Activated T-helper 1 cell treated with anti-CD3 and anti-CD28 coated beads, Interleukin-12 subunit alpha, Interleukin-12 subunit beta, Interleukin-2, Interleukin-4 antibody, amounts not matched to agents 30 ng/mL and 10 ng/mL and 1 ng/mL, durations not matched to agents 14 hours and 24 hours and 36 hours (primary cell): ENCODE data around the gene PRPS1L1. TPM values are rescaled to one million over a fixed set of nuclear protein-coding genes. Genes with fewer than 3 reads are reported as not detected.

Experiments used
- DNase-seq: peaks from one replicate; pipeline ENCODE4 v3.0.0; 2021; ENCODE audit warnings: low spot score
- H3K27ac Mint-ChIP-seq: one replicate; pipeline ENCODE4 v1.8.0; 2021; ENCODE audit warnings: mild to moderate bottlenecking, mixed read lengths
- H3K27me3 Mint-ChIP-seq: one replicate; pipeline ENCODE4 v1.8.0; 2022; ENCODE audit warnings: mild to moderate bottlenecking, moderate library complexity, mixed read lengths; ENCODE audit not compliant: insufficient read depth
- H3K36me3 Mint-ChIP-seq: one replicate; pipeline ENCODE4 v1.8.0; 2021; ENCODE audit warnings: low read depth, mixed read lengths
- H3K4me1 Mint-ChIP-seq: one replicate; pipeline ENCODE4 v1.8.0; 2021; ENCODE audit warnings: low read depth, mixed read lengths
- H3K4me3 Mint-ChIP-seq: one replicate; pipeline ENCODE4 v1.8.0; 2021; ENCODE audit warnings: mild to moderate bottlenecking, moderate library complexity, mixed read lengths
- H3K9me3 Mint-ChIP-seq: one replicate; pipeline ENCODE4 v1.8.0; 2021; ENCODE audit warnings: mixed read lengths
- intact Hi-C: fragments of 100-400 bp; cut with micrococcal nuclease; formaldehyde crosslinking; loops from one replicate; pipeline ENCODE4 v1.15.1; 2024
- total RNA-seq: library from RNA; stranded (reverse); gene quantifications from 2 replicates; pipeline ENCODE4 v1.2.3, GENCODE V29; 2022

Gene PRPS1L1
- total RNA-seq, 1 donor from 2014 or later, result not detected

DNA sequence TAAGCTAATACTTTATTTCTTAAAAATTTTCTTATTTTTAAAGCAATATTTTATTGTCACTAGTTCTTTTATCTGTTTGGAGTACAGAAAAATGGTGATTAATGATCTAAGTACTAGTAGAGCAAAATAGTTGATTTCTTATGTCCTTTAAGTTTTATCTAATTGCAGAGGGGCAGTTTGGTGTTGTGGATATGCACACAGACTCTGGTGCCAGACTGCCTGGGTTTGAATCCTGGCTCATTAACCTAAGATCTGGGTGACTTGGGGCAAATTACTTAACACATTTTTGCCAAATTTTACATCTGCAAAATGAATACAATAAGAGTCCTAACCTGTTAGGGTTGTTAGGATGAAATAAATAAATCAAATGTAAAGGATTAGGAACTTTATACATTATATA is 10.7 kb upstream of the PRPS1L1 start:
- Mint-ChIP-seq H3K36me3 (no peaks in the 10 kb centered on the region), H3K27ac (no peak overlapping the region), H3K4me1 (no peaks in the 10 kb centered on the region), H3K4me3 (no peak overlapping the region), H3K27me3 (no peaks in the 10 kb centered on the region), H3K9me3 (no peaks in the 10 kb centered on the region)
- intact Hi-C loops, result no loop called here
- no peak for DNase-seq

- no peaks in the 10 kb centered on the region for H3K36me3 Mint-ChIP-seq
- no peaks in the 10 kb centered on the region for H3K9me3 Mint-ChIP-seq
- no peak for DNase-seq
- H3K27me3 Mint-ChIP-seq, result no peaks in the 10 kb centered on the region
- no peak overlapping the region for H3K4me3 Mint-ChIP-seq
- intact Hi-C loops, result no loop called here
- no peaks in the 10 kb centered on the region for H3K4me1 Mint-ChIP-seq
- no peak overlapping the region for H3K27ac Mint-ChIP-seq
Measured at GRCh38 chr7:18037609-18038008, 10.0 kb upstream of the PRPS1L1 start.

GRCh38 chr7:18036783-18037182 is 9.1 kb upstream of the PRPS1L1 start:
- H3K4me3 Mint-ChIP-seq, result no peak overlapping the region

DNA sequence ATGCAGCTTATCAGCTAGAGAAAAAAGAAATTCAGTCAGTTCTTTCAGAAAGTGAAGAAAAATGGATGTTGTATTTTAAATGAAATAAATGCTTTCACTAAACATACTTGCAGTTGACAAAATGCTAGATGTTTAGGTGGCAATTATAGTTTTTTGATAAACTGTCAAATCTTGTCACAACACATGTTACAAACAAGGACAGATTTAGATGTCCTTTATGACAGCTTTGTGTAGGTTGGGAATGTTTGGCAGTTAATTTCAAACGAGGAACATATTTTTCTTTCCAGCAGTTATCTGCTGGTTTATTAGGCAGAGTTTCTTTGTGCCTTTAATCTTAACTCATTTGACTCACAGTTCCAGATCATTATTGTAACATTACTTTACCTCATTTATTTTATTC is 3.1 kb upstream of the PRPS1L1 start:
- Mint-ChIP-seq H3K4me3 (no peak overlapping the region), H3K27ac (no peak overlapping the region), H3K9me3 (no peaks in the 10 kb centered on the region), H3K36me3 (no peaks in the 10 kb centered on the region), H3K27me3 (no peaks in the 10 kb centered on the region), H3K4me1 (no peaks in the 10 kb centered on the region)
- intact Hi-C loops, result no loop called here
- DNase-seq, result no peak

More at GRCh38 chr7:18036783-18037182, 9.1 kb upstream of the PRPS1L1 start:
- no peak for DNase-seq
- no peaks in the 10 kb centered on the region for H3K36me3 Mint-ChIP-seq
- H3K9me3 Mint-ChIP-seq, result no peaks in the 10 kb centered on the region
- H3K27me3 Mint-ChIP-seq, result no peaks in the 10 kb centered on the region
- no peaks in the 10 kb centered on the region for H3K4me1 Mint-ChIP-seq
- intact Hi-C loops, result no loop called here
- no peak overlapping the region for H3K27ac Mint-ChIP-seq

- H3K4me1 Mint-ChIP-seq, result no peaks in the 10 kb centered on the region
- no peak for DNase-seq
- no peaks in the 10 kb centered on the region for H3K36me3 Mint-ChIP-seq
- H3K27me3 Mint-ChIP-seq, result peaks cover 2% of the 10 kb centered on the region
- intact Hi-C loops, result no loop called here
- H3K4me3 Mint-ChIP-seq, result no peak overlapping the region
- no peak overlapping the region for H3K27ac Mint-ChIP-seq
- H3K9me3 Mint-ChIP-seq, result no peaks in the 10 kb centered on the region
Measured at GRCh38 chr7:18020138-18020715, 7.4 kb downstream of the PRPS1L1 start.

- H3K36me3 Mint-ChIP-seq, result no peaks in the 10 kb centered on the region
- H3K27ac Mint-ChIP-seq, result no peak overlapping the region
- no peak for DNase-seq
- no peak overlapping the region for H3K4me3 Mint-ChIP-seq
- H3K9me3 Mint-ChIP-seq, result no peaks in the 10 kb centered on the region
- H3K27me3 Mint-ChIP-seq, result peaks cover 2% of the 10 kb centered on the region
- intact Hi-C loops, result no loop called here
- no peaks in the 10 kb centered on the region for H3K4me1 Mint-ChIP-seq
Measured at GRCh38 chr7:18019555-18019954, 8.1 kb downstream of the PRPS1L1 start.

DNA sequence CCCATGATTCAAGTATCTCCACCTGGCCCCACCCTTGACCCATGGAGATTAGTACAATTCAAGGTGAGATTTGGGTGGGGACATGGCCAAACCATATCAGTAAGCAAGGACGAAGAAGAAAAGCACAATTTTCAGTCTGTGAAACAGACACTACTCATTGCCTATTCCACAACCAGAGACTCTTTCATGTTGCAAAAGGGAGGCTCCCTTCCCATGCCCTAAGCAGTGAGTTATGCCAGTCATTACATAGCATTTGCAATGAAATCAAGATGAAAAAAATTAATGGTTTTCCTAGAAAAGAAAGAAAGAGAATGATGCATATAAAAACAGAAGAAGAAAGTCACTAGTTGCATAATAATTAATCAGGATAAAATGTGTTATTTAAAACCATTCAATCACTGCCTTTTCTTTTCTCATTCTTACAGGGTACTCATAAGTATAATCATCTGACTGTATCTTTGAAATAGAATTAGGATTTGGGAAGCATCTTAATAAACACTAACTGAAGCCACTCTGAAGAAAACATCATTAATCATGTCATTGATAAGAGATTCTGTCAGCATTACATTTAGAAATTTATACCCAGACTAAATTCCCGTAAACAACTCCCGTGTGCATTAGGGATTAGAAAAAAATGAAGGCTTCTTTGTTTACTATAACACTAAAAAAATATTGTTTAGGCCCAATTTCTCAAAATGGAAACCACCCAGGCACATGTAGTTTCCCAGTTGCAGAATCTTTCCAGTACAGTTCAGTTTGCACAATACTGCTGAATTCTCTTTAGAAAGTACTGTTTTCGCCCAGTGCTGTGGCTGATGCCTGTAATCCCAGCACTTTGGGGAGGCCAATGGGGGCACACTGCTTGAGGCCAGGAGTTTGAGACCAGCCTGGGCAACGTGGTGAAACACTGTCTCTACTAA is 9.1 kb downstream of the PRPS1L1 start:
- H3K4me1 Mint-ChIP-seq, result no peaks in the 10 kb centered on the region

DNA sequence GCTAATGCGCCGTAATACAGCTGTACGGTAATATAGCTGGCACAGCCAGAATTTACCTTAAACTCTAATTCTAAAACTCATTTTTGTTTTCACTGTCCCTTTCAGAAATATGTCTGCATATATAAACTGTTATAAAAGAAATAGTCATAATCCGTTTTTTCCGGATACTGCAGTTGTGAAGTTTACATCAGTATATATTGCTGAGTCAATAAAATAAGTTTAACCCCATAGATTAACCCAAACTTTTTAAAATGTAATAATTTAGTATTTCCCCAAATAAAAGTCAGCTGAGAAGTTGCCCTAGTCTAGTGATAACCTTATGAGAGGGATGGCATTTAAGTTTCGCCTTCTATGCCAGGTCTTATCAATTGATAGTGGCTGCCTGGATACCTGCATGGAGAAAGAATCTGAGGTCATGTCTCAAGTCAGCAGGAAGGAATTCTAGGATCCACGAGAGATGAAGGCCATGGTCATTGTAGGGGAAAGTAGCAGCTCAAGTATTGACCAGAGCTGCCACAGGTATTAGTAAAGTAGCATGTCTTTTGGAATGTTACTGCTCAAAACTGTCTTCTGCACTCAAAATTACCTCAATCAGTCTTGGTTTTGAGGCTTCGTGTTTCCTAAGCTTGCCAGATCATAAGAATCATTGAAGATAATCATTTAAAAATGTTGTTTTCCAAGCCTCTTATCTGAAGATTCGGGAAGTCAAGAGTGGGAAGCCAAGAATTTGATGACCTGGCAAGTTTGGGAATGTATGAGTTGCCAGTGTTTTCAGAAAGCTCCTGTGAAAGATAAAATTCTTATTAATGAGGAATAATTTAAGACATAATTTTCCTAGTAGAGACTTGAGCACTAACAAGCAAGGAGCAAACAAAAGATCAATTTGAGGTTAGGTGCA is 10.8 kb downstream of the PRPS1L1 start:
- no peak overlapping the region for H3K27ac Mint-ChIP-seq
- H3K27me3 Mint-ChIP-seq, result no peaks in the 10 kb centered on the region
- H3K4me1 Mint-ChIP-seq, result no peaks in the 10 kb centered on the region
- DNase-seq, result no peak
- H3K36me3 Mint-ChIP-seq, result no peaks in the 10 kb centered on the region
- intact Hi-C loops, result no loop called here
- no peaks in the 10 kb centered on the region for H3K9me3 Mint-ChIP-seq
- H3K4me3 Mint-ChIP-seq, result no peak overlapping the region

More for the DNA sequence above, 9.1 kb downstream of the PRPS1L1 start:
- H3K36me3 Mint-ChIP-seq, result no peaks in the 10 kb centered on the region
- DNase-seq, result no peak
- no peak overlapping the region for H3K27ac Mint-ChIP-seq
- no peak overlapping the region for H3K4me3 Mint-ChIP-seq
- H3K9me3 Mint-ChIP-seq, result no peaks in the 10 kb centered on the region
- H3K27me3 Mint-ChIP-seq, result no peaks in the 10 kb centered on the region
- intact Hi-C loops, result no loop called here

- no peaks in the 10 kb centered on the region for H3K36me3 Mint-ChIP-seq
Measured at GRCh38 chr7:18013936-18014335, 13.7 kb downstream of the PRPS1L1 start.

GRCh38 chr7:18004372-18004771 is 23.3 kb downstream of the PRPS1L1 start:
- no peaks in the 10 kb centered on the region for H3K9me3 Mint-ChIP-seq
- H3K4me3 Mint-ChIP-seq, result no peak overlapping the region
- no peak for DNase-seq
- H3K4me1 Mint-ChIP-seq, result no peaks in the 10 kb centered on the region
- no peaks in the 10 kb centered on the region for H3K36me3 Mint-ChIP-seq
- intact Hi-C loops, result no loop called here
- no peaks in the 10 kb centered on the region for H3K27me3 Mint-ChIP-seq
- no peak overlapping the region for H3K27ac Mint-ChIP-seq

More at GRCh38 chr7:18013936-18014335, 13.7 kb downstream of the PRPS1L1 start:
- Mint-ChIP-seq H3K27me3 (no peaks in the 10 kb centered on the region), H3K4me3 (no peak overlapping the region), H3K9me3 (no peaks in the 10 kb centered on the region), H3K27ac (no peak overlapping the region), H3K4me1 (no peaks in the 10 kb centered on the region)
- DNase-seq, result no peak
- intact Hi-C loops, result no loop called here

GRCh38 chr7:18003286-18003994 is 24.2 kb downstream of the PRPS1L1 start:
- Mint-ChIP-seq H3K36me3 (no peaks in the 10 kb centered on the region), H3K27me3 (no peaks in the 10 kb centered on the region), H3K4me3 (no peak overlapping the region), H3K27ac (no peak overlapping the region), H3K4me1 (no peaks in the 10 kb centered on the region), H3K9me3 (no peaks in the 10 kb centered on the region)
- no peak for DNase-seq
- intact Hi-C loops, result no loop called here

DNA sequence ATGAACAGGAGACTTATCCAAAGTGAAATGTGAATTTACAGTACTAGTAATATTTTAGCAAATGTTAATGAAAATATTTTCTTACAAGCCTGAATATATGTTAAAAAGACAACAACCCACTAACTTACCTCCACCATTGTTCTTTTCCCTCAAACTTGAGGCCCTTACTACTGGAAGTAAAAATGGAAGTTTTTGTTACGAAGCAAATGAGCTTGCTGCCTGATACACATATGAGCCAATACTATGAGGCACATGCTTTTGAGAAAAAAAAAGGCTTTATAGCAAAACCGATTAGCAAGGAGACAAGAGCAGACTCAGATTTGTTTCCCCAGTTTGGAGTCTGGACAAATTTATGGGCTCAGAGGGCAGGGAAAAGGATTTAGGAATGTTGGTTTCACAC is 29.0 kb downstream of the PRPS1L1 start:
- H3K4me1 Mint-ChIP-seq, result no peaks in the 10 kb centered on the region
- peaks cover 3% of the 10 kb centered on the region for H3K27me3 Mint-ChIP-seq
- H3K9me3 Mint-ChIP-seq, result no peaks in the 10 kb centered on the region
- intact Hi-C loops, result loop anchor here (10.0 kb wide), 1 partner anchor 294 kb away; no protein-coding TSS in a partner anchor
- H3K36me3 Mint-ChIP-seq, result no peaks in the 10 kb centered on the region
- no peak overlapping the region for H3K27ac Mint-ChIP-seq
- no peak overlapping the region for H3K4me3 Mint-ChIP-seq
- DNase-seq, result no peak
